ENCODE results near the gene TCF21.

GRCh38 chr6:133903855-133904254, 14.9 kb downstream of the TCF21 start:
- TF ChIP-seq, protein P1, sequence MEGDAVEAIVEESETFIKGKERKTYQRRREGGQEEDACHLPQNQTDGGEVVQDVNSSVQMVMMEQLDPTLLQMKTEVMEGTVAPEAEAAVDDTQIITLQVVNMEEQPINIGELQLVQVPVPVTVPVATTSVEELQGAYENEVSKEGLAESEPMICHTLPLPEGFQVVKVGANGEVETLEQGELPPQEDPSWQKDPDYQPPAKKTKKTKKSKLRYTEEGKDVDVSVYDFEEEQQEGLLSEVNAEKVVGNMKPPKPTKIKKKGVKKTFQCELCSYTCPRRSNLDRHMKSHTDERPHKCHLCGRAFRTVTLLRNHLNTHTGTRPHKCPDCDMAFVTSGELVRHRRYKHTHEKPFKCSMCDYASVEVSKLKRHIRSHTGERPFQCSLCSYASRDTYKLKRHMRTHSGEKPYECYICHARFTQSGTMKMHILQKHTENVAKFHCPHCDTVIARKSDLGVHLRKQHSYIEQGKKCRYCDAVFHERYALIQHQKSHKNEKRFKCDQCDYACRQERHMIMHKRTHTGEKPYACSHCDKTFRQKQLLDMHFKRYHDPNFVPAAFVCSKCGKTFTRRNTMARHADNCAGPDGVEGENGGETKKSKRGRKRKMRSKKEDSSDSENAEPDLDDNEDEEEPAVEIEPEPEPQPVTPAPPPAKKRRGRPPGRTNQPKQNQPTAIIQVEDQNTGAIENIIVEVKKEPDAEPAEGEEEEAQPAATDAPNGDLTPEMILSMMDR (conservative IDR thresholded peaks at IDR 0.05; ENCODE audit: low read depth, low read length) = no peak
- no peak for TF ChIP-seq EZH2 (IDR thresholded peaks at IDR 0.05; ENCODE audit: borderline replicate concordance, low read depth, low read length, poor library complexity, severe bottlenecking)

All from A673 (cell line).